Keratinocyte (primary cell): ENCODE data around the gene SLC25A25. TPM values are rescaled to one million over a fixed set of nuclear protein-coding genes. Genes with fewer than 3 reads are reported as not detected.

Experiments used
- DNase-seq: peaks from one replicate; pipeline ENCODE4 v3.0.0-alpha.2; 2011; ENCODE audit warnings: low read depth, missing footprints, low spot score
- FAIRE-seq: peaks from 2 replicates; lab custom pipeline; 2011; peaks lifted over from hg19 to GRCh38; lab: Jason Lieb, UNC
- H2AFZ ChIP-seq: 2 replicates; pipeline ENCODE4 v1.6.0; 2012; ENCODE audit warnings: low read length, control low read depth, inconsistent platforms; ENCODE audit not compliant: control insufficient read depth
- H3K27ac ChIP-seq: 2 replicates; pipeline ENCODE4 v1.5.1; 2011; ENCODE audit warnings: low read length; ENCODE audit not compliant: control insufficient read depth, insufficient read depth
- H3K27me3 ChIP-seq: 3 replicates; pipeline ENCODE4 v1.6.0; 2011; ENCODE audit warnings: low read length; ENCODE audit not compliant: control insufficient read depth, insufficient read depth; ENCODE audit errors: extremely low read depth
- H3K36me3 ChIP-seq, 2 experiments: 2 replicates in 1 of 2; 3 replicates in 1 of 2; pipeline ENCODE4 v1.5.1; 2011; ENCODE audit warnings: low read length in 2 of 2, mild to moderate bottlenecking in 1 of 2; ENCODE audit not compliant: control insufficient read depth in 2 of 2, insufficient read depth in 2 of 2; ENCODE audit errors: extremely low read depth in 1 of 2
- H3K4me1 ChIP-seq: 3 replicates; pipeline ENCODE4 v1.5.1; 2011; ENCODE audit warnings: low read length; ENCODE audit not compliant: control insufficient read depth, insufficient read depth; ENCODE audit errors: extremely low read depth
- H3K4me2 ChIP-seq: 3 replicates; pipeline ENCODE4 v1.6.0; 2011; ENCODE audit warnings: low read depth, low read length; ENCODE audit not compliant: control insufficient read depth, insufficient read depth; ENCODE audit errors: extremely low read depth
- H3K4me3 ChIP-seq, 3 experiments: fragments of 200-600 bp in 1 of 3; sonication (generic) in 1 of 3; 2 replicates in 2 of 3; 3 replicates in 1 of 3; pipeline ENCODE4 v1.5.1; 2011 to 2016; ENCODE audit warnings: low read length in 3 of 3, mild to moderate bottlenecking in 3 of 3, control low read depth in 2 of 3, inconsistent platforms in 1 of 3, low read depth in 1 of 3, mixed read lengths in 1 of 3, mixed run types in 1 of 3, moderate library complexity in 1 of 3; ENCODE audit not compliant: control insufficient read depth in 2 of 3, insufficient read depth in 2 of 3; ENCODE audit errors: extremely low read depth in 1 of 3
- H3K79me2 ChIP-seq: 2 replicates; pipeline ENCODE4 v1.6.0; 2012; ENCODE audit warnings: low read length; ENCODE audit not compliant: control insufficient read depth, insufficient read depth
- H3K9ac ChIP-seq: 3 replicates; pipeline ENCODE4 v1.6.0; 2011; ENCODE audit warnings: low read length; ENCODE audit not compliant: control insufficient read depth, insufficient read depth; ENCODE audit errors: extremely low read depth
- H3K9me1 ChIP-seq: 3 replicates; pipeline ENCODE4 v1.6.0; 2011; ENCODE audit warnings: low read length; ENCODE audit not compliant: control insufficient read depth, insufficient read depth; ENCODE audit errors: extremely low read depth
- H3K9me3 ChIP-seq: 2 replicates; pipeline ENCODE4 v1.5.1; 2012; ENCODE audit warnings: low read depth, low read length; ENCODE audit not compliant: control insufficient read depth
- H4K20me1 ChIP-seq: 3 replicates; pipeline ENCODE4 v1.6.0; 2011; ENCODE audit warnings: low read length; ENCODE audit not compliant: control insufficient read depth, insufficient read depth; ENCODE audit errors: extremely low read depth
- CTCF ChIP-seq, 3 experiments: IDR thresholded peaks in 1 of 3; conservative IDR thresholded peaks in 1 of 3; optimal IDR thresholded peaks in 1 of 3; 2 replicates in 2 of 3; 3 replicates in 1 of 3; pipeline versions ENCODE3 to v1.5.1; 2011; ENCODE audit warnings: low read length in 3 of 3, mild to moderate bottlenecking in 3 of 3, moderate library complexity in 2 of 3, control low read depth in 1 of 3, inconsistent platforms in 1 of 3; ENCODE audit not compliant: insufficient read depth in 2 of 3; ENCODE audit errors: extremely low read depth in 1 of 3
- EZH2 ChIP-seq: IDR thresholded peaks from one replicate; pipeline ENCODE4 v1.6.1; 2012; ENCODE audit warnings: inconsistent platforms, mild to moderate bottlenecking, low read length, moderate library complexity
- dilution Hi-C: fragments of 300-500 bp; cut with MboI; formaldehyde crosslinking; loops from one replicate; pipeline ENCODE4 v1.7.0; 2020; ENCODE audit warnings: low sequenced_read_pairs; ENCODE audit not compliant: extremely low pct_ligation_motif_present
- polyA plus RNA-seq, 5 experiments: library from polyadenylated mRNA; depleted of rRNA in 3 of 5; stranded (reverse) in 3 of 5; stranded (forward) in 1 of 5; unstranded in 1 of 5; fragments of >200 nt; gene quantifications; 1 replicate in 1 of 5; 2 replicates in 3 of 5; 3 replicates in 1 of 5; pipeline versions ENCODE4 v1.2.1 to v1.2.3, GENCODE V29; 2011 to 2012; ENCODE audit warnings: missing spikeins in 2 of 5, low read depth in 1 of 5, low replicate concordance in 1 of 5

SLC25A25 gene
- polyA plus RNA-seq, 1 donor (not counting 4 experiments of a cell fraction or from before 2014, with no cell fraction given): 6.5 TPM

GRCh38 chr9:128091144-128091543 is 23.1 kb downstream of the SLC25A25 start:
- dilution Hi-C loops: no loop called here
- H3K36me3 ChIP-seq: peaks cover 0 to 2% of the 10 kb centered on the region in 2 experiments
- H3K27ac ChIP-seq: no peak overlapping the region
- no peak overlapping the region for H3K4me2 ChIP-seq
- H2AFZ ChIP-seq: no peak overlapping the region
- no peaks in the 10 kb centered on the region for H3K27me3 ChIP-seq
- peaks cover 16% of the 10 kb centered on the region for H3K4me1 ChIP-seq
- H3K4me3 ChIP-seq: no peak overlapping the region
- no peaks in the 10 kb centered on the region for H3K9me1 ChIP-seq
- peaks cover 4% of the 10 kb centered on the region for H3K79me2 ChIP-seq
- H3K9ac ChIP-seq: no peak overlapping the region
- FAIRE-seq (no peak), DNase-seq (no peak)
- H4K20me1 ChIP-seq: peaks cover 5% of the 10 kb centered on the region
- TF ChIP-seq EZH2 (no peak), CTCF (optimal IDR thresholded peaks at IDR 0.05 in 1 of 3, IDR thresholded peaks at IDR 0.05 in 1 of 3, conservative IDR thresholded peaks at IDR 0.05 in 1 of 3; ENCODE audit: extremely low read depth in 1 of 3, insufficient read depth in 2 of 3, low read length in 3 of 3) (no peak)
- no peaks in the 10 kb centered on the region for H3K9me3 ChIP-seq

GRCh38 chr9:128091571-128091970 is 23.5 kb downstream of the SLC25A25 start:
- Histone ChIP-seq H3K4me1 (peaks cover 16% of the 10 kb centered on the region), H3K9ac (no peak overlapping the region), H2AFZ (no peak overlapping the region), H3K4me3 (no peak overlapping the region), H3K27ac (no peak overlapping the region), H3K36me3 (peaks cover 0 to 2% of the 10 kb centered on the region in 2 experiments), H3K27me3 (no peaks in the 10 kb centered on the region), H3K9me1 (no peaks in the 10 kb centered on the region), H3K9me3 (no peaks in the 10 kb centered on the region), H4K20me1 (peaks cover 5% of the 10 kb centered on the region), H3K4me2 (no peak overlapping the region), H3K79me2 (peaks cover 5% of the 10 kb centered on the region)
- no peak for DNase-seq
- TF ChIP-seq EZH2 (no peak), CTCF (optimal IDR thresholded peaks at IDR 0.05 in 1 of 3, IDR thresholded peaks at IDR 0.05 in 1 of 3, conservative IDR thresholded peaks at IDR 0.05 in 1 of 3; ENCODE audit: extremely low read depth in 1 of 3, insufficient read depth in 2 of 3, low read length in 3 of 3) (no peak)
- FAIRE-seq: no peak
- dilution Hi-C loops: no loop called here
